ENCODE results near the gene GALNT17.

Gene GALNT17

GRCh38 chr7:71491336-71491735 is 359.4 kb downstream of the GALNT17 start:
- TF ChIP-seq SIN3A (IDR thresholded peaks at IDR 0.05; ENCODE audit: borderline replicate concordance, insufficient read depth, low read length) (no peak), POLR2AphosphoS5 (IDR thresholded peaks at IDR 0.05; ENCODE audit: low read depth, low read length) (no peak), REST (IDR thresholded peaks at IDR 0.05; ENCODE audit: insufficient read depth in 1 of 2, low read depth in 2 of 2, low read length in 2 of 2) (no peak), FOXP2 (optimal IDR thresholded peaks at IDR 0.05; ENCODE audit: borderline replicate concordance, extremely low read depth, extremely low read length, insufficient read depth) (no peak), TAF1 (IDR thresholded peaks at IDR 0.05; ENCODE audit: borderline replicate concordance, insufficient read depth, low read length) (no peak)

DNA sequence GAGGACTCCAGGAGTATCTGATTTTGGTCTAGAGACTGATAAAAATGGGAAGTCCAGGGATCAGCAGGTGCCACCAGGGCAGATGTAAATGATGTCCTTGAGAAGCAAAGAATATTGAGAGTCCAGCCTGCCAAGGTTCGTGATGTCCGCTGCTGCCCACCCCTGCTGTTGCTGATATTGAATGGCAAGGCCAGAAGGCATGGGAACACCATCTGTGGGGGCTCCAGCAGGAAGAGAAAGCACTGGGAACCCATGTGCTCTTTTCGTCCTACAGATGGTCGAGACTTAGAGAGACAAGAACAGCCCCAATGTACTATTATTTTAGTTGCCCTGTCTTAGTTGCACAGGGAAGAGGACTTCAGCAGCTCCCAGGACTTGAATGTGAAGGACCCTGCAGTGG is 363.9 kb downstream of the GALNT17 start:
- TF ChIP-seq FOXP2 (optimal IDR thresholded peaks at IDR 0.05; ENCODE audit: borderline replicate concordance, extremely low read depth, extremely low read length, insufficient read depth) (no peak), TAF1 (IDR thresholded peaks at IDR 0.05; ENCODE audit: borderline replicate concordance, insufficient read depth, low read length) (no peak), POLR2AphosphoS5 (IDR thresholded peaks at IDR 0.05; ENCODE audit: low read depth, low read length) (no peak), SIN3A (IDR thresholded peaks at IDR 0.05; ENCODE audit: borderline replicate concordance, insufficient read depth, low read length) (no peak), REST (IDR thresholded peaks at IDR 0.05; ENCODE audit: insufficient read depth in 1 of 2, low read depth in 2 of 2, low read length in 2 of 2) (no peak)

DNA sequence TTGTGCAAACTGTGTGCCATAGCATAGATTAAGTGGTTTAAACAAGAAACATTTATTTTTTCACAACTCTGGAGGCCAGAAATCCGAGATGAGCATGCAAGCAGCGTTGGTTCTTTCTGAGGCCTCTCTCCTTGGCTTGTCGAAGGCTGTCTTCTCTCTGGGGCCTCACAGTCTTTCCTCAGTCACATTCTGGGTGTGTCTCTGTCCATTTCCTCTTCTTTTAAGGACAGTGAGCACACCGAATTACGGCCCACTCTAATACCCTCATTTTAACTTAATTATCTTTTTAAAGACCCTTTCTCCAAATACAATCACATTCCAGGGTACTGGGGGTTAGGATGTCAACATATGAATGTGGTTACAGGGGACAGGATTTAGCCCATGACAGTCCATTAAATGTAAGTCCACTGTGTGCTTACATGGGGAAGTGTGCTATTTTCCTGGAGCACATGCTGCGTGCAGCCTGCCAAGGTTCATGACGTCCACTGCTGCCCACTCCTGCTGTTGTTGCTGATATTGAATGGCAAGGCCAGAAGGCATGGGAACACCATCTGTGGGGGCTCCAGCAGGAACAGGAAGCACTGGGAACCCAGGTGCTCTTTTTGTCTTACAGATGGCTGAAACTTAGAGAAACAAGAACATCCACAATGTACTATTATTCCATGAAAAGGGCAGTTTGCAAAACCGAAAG is 365.5 kb downstream of the GALNT17 start:
- TF ChIP-seq REST (IDR thresholded peaks at IDR 0.05; ENCODE audit: insufficient read depth in 1 of 2, low read depth in 2 of 2, low read length in 2 of 2) (no peak), POLR2AphosphoS5 (IDR thresholded peaks at IDR 0.05; ENCODE audit: low read depth, low read length) (no peak), SIN3A (IDR thresholded peaks at IDR 0.05; ENCODE audit: borderline replicate concordance, insufficient read depth, low read length) (no peak), FOXP2 (optimal IDR thresholded peaks at IDR 0.05; ENCODE audit: borderline replicate concordance, extremely low read depth, extremely low read length, insufficient read depth) (no peak), TAF1 (IDR thresholded peaks at IDR 0.05; ENCODE audit: borderline replicate concordance, insufficient read depth, low read length) (no peak)

DNA sequence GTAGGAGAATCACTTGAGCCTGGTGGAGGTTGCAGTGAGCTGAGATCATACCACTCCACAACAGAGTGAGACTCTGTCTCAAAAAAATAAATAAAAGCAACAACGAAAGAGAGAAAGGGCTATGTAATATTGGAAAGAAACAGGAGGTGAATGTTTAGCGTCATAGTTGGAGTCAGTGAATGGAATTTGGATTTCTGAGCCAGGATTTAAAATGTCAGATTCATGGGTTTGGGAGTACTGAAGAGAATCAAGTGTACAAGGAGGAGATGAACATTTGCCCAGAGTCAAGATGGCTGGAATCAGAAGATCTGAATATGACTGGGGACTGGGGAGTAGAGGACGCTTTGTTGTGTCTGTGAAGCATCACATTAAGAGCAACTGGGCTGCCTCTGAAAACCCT is 366.4 kb downstream of the GALNT17 start:
- no peak for TF ChIP-seq POLR2AphosphoS5 (IDR thresholded peaks at IDR 0.05; ENCODE audit: low read depth, low read length)
- no peak for TF ChIP-seq REST (IDR thresholded peaks at IDR 0.05; ENCODE audit: insufficient read depth in 1 of 2, low read depth in 2 of 2, low read length in 2 of 2)
- TF ChIP-seq SIN3A (IDR thresholded peaks at IDR 0.05; ENCODE audit: borderline replicate concordance, insufficient read depth, low read length): no peak
- TF ChIP-seq FOXP2 (optimal IDR thresholded peaks at IDR 0.05; ENCODE audit: borderline replicate concordance, extremely low read depth, extremely low read length, insufficient read depth): no peak
- no peak for TF ChIP-seq TAF1 (IDR thresholded peaks at IDR 0.05; ENCODE audit: borderline replicate concordance, insufficient read depth, low read length)
